H1 (cell line): ENCODE measurements around the gene PUS7L. TPM values are rescaled to one million over a fixed set of nuclear protein-coding genes. Genes with fewer than 3 reads are reported as not detected.

Experiments
- CHD7 ChIP-seq: fragments of 300-600 bp; sonication (generic); IDR thresholded peaks from 2 replicates; pipeline ENCODE4 v1.7.1; 2012; ENCODE audit warnings: low read length, moderate library complexity, mild to moderate bottlenecking, inconsistent platforms; ENCODE audit not compliant: insufficient replicate concordance
- MAX ChIP-seq: IDR thresholded peaks from 2 replicates; pipeline ENCODE4 v1.6.1; 2012; ENCODE audit warnings: inconsistent platforms
- POU5F1 ChIP-seq: IDR thresholded peaks from 2 replicates; pipeline ENCODE4 v1.6.1; 2011; ENCODE audit warnings: low read depth, mild to moderate bottlenecking, low read length, moderate library complexity
- SIRT6 ChIP-seq: IDR thresholded peaks from one replicate; pipeline ENCODE4 v1.7.1; 2012; ENCODE audit warnings: low read length, inconsistent platforms
- polyA plus RNA-seq, 7 experiments: library from polyadenylated mRNA; depleted of rRNA in 3 of 7; stranded (reverse) in 5 of 7; unstranded in 2 of 7; fragments of >200 nt in 5 of 7; fragments of 200-250 nt in 2 of 7; gene quantifications; 1 replicate in 5 of 7; 2 replicates in 1 of 7; 4 replicates in 1 of 7; pipeline versions ENCODE4 v1.2.1 to v1.2.3, GENCODE V29; 2011 to 2013; ENCODE audit warnings: missing spikeins in 2 of 7, mixed read lengths in 2 of 7
- total RNA-seq: library from RNA; stranded (reverse); fragmentation: NEBNext Ultra II Directional; extraction: Animal tissue kit (Norgen Biotek cat#: 25700); gene quantifications from 2 replicates; pipeline ENCODE4 v1.2.1, GENCODE V29; 2021

The PUS7L gene
- total and polyA plus RNA-seq, 2 of the 8 experiments (the other 6 are each of a cell fraction or from before 2014, with no cell fraction given), result 3.6 to 26.8 TPM

GRCh38 chr12:43711348-43711747 lies 47.2 kb downstream of the PUS7L start (continued):
- TF ChIP-seq CHD7 (no peak), MAX (no peak), SIRT6 (no peak), POU5F1 (no peak)
